Nephron progenitor cell (in vitro differentiated cells): ENCODE results near the gene NRXN2.

ENCODE experiments used
- DNase-seq: peaks from one replicate; pipeline ENCODE4 v3.0.0; 2021
- H3K27ac Mint-ChIP-seq: 2 replicates; pipeline ENCODE4 v1.8.0; 2021; ENCODE audit warnings: mild to moderate bottlenecking, moderate library complexity, mixed read lengths
- H3K27me3 Mint-ChIP-seq: 2 replicates; pipeline ENCODE4 v1.8.0; 2021; ENCODE audit warnings: mild to moderate bottlenecking, low read depth, mixed read lengths; ENCODE audit not compliant: poor library complexity
- H3K36me3 Mint-ChIP-seq: 2 replicates; pipeline ENCODE4 v1.8.0; 2021; ENCODE audit warnings: low read depth, mixed read lengths
- H3K4me1 Mint-ChIP-seq: 2 replicates; pipeline ENCODE4 v1.8.0; 2021; ENCODE audit warnings: mixed read lengths
- H3K4me3 Mint-ChIP-seq: 2 replicates; pipeline ENCODE4 v1.8.0; 2021; ENCODE audit warnings: mild to moderate bottlenecking, moderate library complexity, mixed read lengths
- H3K9me3 Mint-ChIP-seq: 2 replicates; pipeline ENCODE4 v1.8.0; 2021; ENCODE audit warnings: mild to moderate bottlenecking, moderate library complexity, mixed read lengths
- TF ChIP-seq, protein P1 (sequence below): fragments of 200-600 bp; sonication (generic); IDR thresholded peaks from 2 replicates; pipeline ENCODE4 v1.5.0; 2021; ENCODE audit warnings: antibody characterized with exemption

NRXN2 gene

DNA sequence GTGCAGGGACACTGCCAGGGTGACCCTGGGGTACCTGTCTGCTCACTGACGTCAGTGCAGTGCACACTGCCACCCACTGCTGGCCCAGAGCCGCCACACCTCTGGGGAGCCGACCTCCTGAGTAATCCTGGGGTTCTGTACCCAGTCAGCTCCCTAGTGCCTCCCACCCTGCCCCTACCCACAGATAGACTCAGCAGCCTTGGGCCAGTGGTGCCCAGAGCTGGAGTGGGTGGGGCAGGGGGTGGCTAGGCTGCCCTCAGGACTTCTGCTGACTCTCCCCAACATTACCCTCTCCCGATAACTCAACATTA, 5.8 kb downstream of the NRXN2 start:
- peak overlapping the region; percentile 8 for H3K4me3 Mint-ChIP-seq
- H3K9me3 Mint-ChIP-seq = no peaks in the 10 kb centered on the region
- peaks cover 47% of the 10 kb centered on the region for H3K4me1 Mint-ChIP-seq
- H3K27ac Mint-ChIP-seq = no peak overlapping the region
- TF ChIP-seq, protein P1, sequence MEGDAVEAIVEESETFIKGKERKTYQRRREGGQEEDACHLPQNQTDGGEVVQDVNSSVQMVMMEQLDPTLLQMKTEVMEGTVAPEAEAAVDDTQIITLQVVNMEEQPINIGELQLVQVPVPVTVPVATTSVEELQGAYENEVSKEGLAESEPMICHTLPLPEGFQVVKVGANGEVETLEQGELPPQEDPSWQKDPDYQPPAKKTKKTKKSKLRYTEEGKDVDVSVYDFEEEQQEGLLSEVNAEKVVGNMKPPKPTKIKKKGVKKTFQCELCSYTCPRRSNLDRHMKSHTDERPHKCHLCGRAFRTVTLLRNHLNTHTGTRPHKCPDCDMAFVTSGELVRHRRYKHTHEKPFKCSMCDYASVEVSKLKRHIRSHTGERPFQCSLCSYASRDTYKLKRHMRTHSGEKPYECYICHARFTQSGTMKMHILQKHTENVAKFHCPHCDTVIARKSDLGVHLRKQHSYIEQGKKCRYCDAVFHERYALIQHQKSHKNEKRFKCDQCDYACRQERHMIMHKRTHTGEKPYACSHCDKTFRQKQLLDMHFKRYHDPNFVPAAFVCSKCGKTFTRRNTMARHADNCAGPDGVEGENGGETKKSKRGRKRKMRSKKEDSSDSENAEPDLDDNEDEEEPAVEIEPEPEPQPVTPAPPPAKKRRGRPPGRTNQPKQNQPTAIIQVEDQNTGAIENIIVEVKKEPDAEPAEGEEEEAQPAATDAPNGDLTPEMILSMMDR = no peak
- no peaks in the 10 kb centered on the region for H3K36me3 Mint-ChIP-seq
- peaks cover 96% of the 10 kb centered on the region for H3K27me3 Mint-ChIP-seq
- DNase-seq = no peak

DNA sequence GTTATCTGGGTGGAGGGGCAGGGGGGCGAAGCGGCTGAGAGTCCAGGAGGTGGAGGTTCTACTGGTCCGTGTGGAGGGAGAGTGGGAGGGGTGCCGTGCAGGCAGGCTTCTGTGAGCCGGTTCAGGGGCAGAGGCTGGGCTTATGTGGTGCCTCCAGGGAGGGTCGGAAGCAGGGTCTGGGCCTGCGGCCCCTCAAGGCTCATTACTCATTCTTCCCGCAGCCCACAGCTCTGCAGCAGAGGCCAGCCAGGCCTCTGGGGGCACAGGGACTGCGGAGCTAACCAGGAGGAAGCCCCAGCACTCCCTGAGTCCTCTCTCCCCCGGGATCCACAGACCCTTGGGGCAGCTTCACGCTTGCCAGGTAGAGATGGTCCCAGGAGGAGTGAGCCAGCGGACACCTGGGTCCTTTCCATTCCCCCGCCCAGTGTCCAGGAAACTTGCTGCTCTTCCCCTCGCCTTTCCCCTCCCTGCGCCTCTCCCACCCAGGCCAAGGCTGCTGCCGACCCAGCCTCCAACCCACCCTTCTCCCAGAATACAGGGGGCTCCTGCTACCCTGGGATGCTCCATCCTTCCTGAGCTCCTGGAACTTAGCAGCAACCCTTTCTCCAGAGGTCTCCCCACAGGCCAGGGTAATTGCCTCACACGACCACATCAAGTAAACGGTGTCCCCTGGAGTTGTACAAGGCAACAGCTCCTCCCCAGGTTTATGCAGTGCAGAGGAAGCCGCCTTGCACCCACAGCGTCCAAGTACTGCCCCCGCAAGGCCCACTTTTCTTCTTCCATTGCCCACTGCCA, 6.3 kb downstream of the NRXN2 start:
- TF ChIP-seq, protein P1 = no peak
- Mint-ChIP-seq H3K27me3 (peaks cover 96% of the 10 kb centered on the region), H3K4me1 (peaks cover 52% of the 10 kb centered on the region), H3K27ac (no peak overlapping the region), H3K36me3 (no peaks in the 10 kb centered on the region), H3K9me3 (no peaks in the 10 kb centered on the region), H3K4me3 (peak overlapping the region; percentile 13)
- peak; percentile 57 for DNase-seq

DNA sequence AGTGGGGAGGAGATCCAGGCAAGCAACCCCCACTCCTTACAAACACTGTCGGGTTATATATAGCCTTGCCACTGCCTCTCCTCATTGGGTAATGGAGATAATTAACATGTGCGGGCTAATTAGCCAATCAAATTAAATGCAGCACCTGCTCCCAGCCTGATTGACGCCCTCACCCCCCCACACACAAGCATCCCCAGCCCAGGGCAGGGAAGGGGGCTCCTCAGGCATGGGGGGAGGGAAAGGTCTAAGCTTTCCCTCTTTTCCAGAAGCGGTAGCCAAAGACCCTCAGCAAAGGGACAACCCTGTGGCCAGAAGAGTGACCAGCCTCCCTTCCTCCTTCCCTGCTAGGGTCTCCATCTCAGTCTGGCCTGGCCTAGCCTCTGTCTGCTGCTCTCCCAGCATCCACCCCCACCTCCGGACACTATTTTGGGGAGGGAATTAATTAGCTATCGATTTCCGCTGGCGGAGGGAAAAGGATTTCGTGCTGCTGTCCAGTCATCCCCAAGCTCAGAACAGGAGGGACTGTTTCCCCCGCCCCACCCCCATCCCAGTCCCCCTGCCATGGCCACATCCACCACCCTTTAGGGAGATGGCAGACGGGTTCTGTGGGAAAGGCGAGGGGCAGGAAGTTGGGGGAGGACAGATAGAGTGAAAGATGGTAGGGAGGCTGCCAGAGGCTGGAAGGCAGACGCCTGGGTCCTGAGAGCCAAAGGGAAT, 7.1 kb downstream of the NRXN2 start:
- peaks cover 96% of the 10 kb centered on the region for H3K27me3 Mint-ChIP-seq
- H3K4me3 Mint-ChIP-seq = peak overlapping the region; percentile 13
- H3K9me3 Mint-ChIP-seq = no peaks in the 10 kb centered on the region
- no peak for DNase-seq
- H3K27ac Mint-ChIP-seq = no peak overlapping the region
- peaks cover 60% of the 10 kb centered on the region for H3K4me1 Mint-ChIP-seq
- H3K36me3 Mint-ChIP-seq = no peaks in the 10 kb centered on the region
- TF ChIP-seq, protein P1 = no peak

DNA sequence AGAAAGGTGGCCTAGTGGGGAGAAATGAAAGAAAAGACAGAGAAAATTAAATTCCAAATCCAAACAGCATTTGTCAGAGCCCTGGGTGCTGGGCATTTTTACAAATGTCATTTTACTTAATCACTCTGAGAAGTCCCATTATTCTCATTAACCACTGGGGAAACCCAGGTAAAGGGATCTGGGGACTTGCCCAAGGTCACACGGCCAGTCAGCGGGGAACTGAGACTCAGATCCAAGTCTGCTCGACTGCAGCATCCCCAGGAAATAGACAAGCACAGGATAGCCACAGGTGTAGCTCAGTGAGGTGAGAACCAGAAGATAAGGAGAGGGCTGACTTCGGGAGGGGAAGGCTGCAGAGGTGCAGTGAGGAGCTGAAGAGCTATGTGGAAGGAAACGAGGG, 7.9 kb downstream of the NRXN2 start:
- TF ChIP-seq, protein P1 = no peak
- Mint-ChIP-seq H3K27me3 (peaks cover 96% of the 10 kb centered on the region), H3K27ac (no peak overlapping the region), H3K4me1 (peaks cover 68% of the 10 kb centered on the region), H3K36me3 (no peaks in the 10 kb centered on the region), H3K9me3 (no peaks in the 10 kb centered on the region), H3K4me3 (no peak overlapping the region)
- DNase-seq = no peak

DNA sequence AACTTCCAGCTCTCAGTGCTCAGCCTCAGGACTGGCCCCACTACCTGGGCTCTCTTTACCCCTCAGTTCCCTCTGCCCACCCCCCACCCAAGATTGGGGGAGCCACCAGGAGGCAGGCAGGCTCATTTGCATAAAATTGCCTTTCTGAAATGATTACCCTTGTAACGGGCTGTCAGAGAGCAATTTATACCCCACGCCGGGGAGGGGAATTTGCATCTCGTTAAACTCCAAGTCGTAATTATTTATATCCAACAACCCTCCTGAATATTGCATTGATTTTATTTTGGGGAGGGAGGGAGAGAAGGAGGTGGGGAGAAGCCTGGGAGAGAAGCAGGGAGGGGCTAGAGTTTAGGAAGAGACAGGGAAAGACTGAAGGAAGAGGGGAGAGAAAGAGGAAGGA, 8.3 kb downstream of the NRXN2 start:
- no peaks in the 10 kb centered on the region for H3K36me3 Mint-ChIP-seq
- H3K9me3 Mint-ChIP-seq = no peaks in the 10 kb centered on the region
- no peak overlapping the region for H3K27ac Mint-ChIP-seq
- H3K27me3 Mint-ChIP-seq = peaks cover 96% of the 10 kb centered on the region
- TF ChIP-seq, protein P1 = no peak
- H3K4me1 Mint-ChIP-seq = peaks cover 71% of the 10 kb centered on the region
- DNase-seq = no peak
- H3K4me3 Mint-ChIP-seq = peak overlapping the region; percentile 71
